Omental fat pad (tissue), 4 donors: ENCODE measurements around the gene REPS1. TPM values are rescaled to one million over a fixed set of nuclear protein-coding genes. Genes with fewer than 3 reads are reported as not detected.
"Not testable (repeated sequence)": the region's sequence is repeated elsewhere in the genome, so short reads cannot be mapped to it uniquely, and the experiment has no call there.

Source experiments
- ATAC-seq: fragments of 150-250 bp; one replicate; pipeline ENCODE4 v1.9.1; 2016; ENCODE audit warnings: mild to moderate bottlenecking, moderate library complexity; ENCODE audit not compliant: low FRiP score
- DNase-seq: peaks from one replicate; pipeline ENCODE4 v3.0.0-alpha.2; 2019; ENCODE audit warnings: low spot score
- total RNA-seq, 4 donors: library from RNA; depleted of rRNA; stranded (reverse); fragments of >200 nt; gene quantifications; one replicate each; pipeline ENCODE4 v1.1.0, GENCODE V29; 2016
- TF ChIP-seq, protein P1 (sequence below), 3 donors: fragments of 450-650 bp; IDR thresholded peaks; one replicate each; pipeline ENCODE4 v1.5.1; 2016 to 2017; ENCODE audit warnings: antibody characterized with exemption in 3 of 3, mild to moderate bottlenecking in 3 of 3, moderate library complexity in 2 of 3

Gene REPS1
- total RNA-seq, 4 donors from 2014 or later: 25.2 to 46.0 (median 35.9) TPM

DNA sequence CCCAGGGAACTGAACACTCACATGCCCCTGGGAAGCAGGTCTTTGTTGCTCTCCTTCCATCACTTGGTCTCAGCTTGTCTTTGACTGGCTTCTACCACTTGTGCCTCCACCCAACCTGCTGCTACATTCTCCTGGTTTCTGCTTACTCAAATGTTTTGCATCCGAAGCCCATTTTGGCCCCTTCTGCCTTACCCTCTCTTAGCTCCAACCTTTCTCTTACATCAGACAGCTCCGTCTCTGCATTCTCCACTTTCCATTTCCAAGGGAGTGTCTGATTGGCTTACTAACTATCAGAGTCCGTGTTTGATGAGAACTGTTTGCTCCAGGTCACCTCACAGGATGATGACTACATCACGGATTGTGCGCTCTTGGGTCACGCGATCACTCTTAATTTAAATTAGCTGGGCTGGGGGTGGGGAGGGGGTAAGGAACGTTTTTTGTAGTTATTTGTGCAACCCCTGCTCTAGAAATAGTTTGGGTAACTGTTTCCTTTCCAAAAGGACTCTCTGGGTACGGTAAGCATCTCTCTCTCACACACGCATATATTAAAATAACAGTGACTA lies 39.6 kb upstream of the REPS1 start:
- TF ChIP-seq, protein P1, sequence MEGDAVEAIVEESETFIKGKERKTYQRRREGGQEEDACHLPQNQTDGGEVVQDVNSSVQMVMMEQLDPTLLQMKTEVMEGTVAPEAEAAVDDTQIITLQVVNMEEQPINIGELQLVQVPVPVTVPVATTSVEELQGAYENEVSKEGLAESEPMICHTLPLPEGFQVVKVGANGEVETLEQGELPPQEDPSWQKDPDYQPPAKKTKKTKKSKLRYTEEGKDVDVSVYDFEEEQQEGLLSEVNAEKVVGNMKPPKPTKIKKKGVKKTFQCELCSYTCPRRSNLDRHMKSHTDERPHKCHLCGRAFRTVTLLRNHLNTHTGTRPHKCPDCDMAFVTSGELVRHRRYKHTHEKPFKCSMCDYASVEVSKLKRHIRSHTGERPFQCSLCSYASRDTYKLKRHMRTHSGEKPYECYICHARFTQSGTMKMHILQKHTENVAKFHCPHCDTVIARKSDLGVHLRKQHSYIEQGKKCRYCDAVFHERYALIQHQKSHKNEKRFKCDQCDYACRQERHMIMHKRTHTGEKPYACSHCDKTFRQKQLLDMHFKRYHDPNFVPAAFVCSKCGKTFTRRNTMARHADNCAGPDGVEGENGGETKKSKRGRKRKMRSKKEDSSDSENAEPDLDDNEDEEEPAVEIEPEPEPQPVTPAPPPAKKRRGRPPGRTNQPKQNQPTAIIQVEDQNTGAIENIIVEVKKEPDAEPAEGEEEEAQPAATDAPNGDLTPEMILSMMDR (IDR thresholded peaks at IDR 0.05): no peak
- DNase-seq: no peak
- no peak for ATAC-seq

- ATAC-seq, DNase-seq: not testable (repeated sequence)
Measured at GRCh38 chr6:139025416-139025815, 37.4 kb upstream of the REPS1 start.

DNA sequence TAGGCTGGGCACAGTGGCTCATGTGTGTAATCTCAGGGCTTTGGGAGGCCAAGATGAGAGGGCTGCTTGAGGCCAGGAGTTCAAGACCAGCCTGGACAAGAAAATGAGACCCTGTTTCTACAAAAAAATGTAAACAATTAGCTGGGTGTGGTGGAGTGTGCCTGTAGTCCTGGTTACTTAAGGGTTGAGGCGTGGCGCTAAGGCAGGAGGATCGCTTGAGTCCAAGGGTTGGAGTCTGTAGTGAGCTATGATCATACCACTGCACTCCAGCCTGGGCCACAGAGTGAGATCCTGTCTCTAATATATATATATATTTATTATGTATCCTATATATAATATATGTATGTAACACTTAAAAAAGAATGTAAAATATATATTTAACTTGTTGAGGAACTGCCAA lies 32.6 kb upstream of the REPS1 start:
- TF ChIP-seq, protein P1 (IDR thresholded peaks at IDR 0.05): no peak
- ATAC-seq (no peak), DNase-seq (no peak)

DNA sequence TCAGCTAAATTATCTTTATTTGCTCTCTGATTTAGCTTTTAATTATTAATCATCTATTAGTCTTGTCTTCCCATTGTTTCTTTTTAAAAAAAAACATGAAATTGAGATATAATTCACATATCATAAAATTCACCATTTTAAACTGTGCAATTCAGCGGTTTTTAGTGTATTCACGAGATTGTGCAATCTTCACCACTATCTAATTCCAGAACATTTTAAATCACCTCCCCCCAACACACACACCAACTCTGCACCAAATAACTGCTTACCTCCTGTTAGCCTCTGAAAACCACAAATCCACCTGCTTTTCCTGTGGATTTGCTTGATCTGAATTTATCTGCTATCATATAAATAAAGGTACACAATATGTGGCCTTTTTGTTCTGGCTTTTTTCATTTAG lies 31.7 kb upstream of the REPS1 start:
- TF ChIP-seq, protein P1 (IDR thresholded peaks at IDR 0.05): no peak
- no peak for DNase-seq
- no peak for ATAC-seq

DNA sequence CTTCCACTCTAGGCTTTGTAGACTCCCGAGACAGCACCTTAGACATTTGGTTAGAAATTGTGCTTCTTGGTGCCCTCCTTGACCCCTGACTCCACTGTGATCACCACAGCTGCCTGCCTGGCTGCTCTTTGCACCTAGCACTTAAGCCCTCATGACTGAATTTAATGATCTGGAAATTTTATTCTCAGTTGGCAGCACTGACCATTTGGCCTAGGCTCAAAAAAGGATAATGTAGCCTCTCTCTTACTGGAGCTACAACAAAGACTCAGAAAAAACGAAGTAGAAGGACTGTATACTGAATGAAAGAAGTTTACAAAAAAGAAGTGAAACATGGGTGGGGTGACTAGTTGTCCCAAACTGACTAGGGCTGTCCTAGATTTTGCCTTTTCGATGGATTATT lies 29.2 kb upstream of the REPS1 start:
- no peak for DNase-seq
- TF ChIP-seq, protein P1 (IDR thresholded peaks at IDR 0.05): no peak
- ATAC-seq: peak; percentile 21

GRCh38 chr6:139016337-139017213 lies 28.5 kb upstream of the REPS1 start:
- TF ChIP-seq, protein P1 (IDR thresholded peaks at IDR 0.05): no peak
- ATAC-seq: peak; percentile 56
- no peak for DNase-seq

- ATAC-seq: no peak
- TF ChIP-seq, protein P1 (IDR thresholded peaks at IDR 0.05): no peak
- DNase-seq: no peak
Measured at GRCh38 chr6:139014945-139015344, 26.9 kb upstream of the REPS1 start.
